SK-N-SH treated with all-trans-retinoic acid at 6 μM for 48 hours (cell line): ENCODE results near the gene SBF2.

Source experiments
- ATAC-seq: fragments of 200-7000 bp; cut with Tn5 transposase; 3 replicates; pipeline ENCODE4 v1.9.1; 2020; ENCODE audit warnings: mild to moderate bottlenecking, moderate library complexity
- ARNTL ChIP-seq: fragments of 450-650 bp; formaldehyde crosslinking; IDR thresholded peaks from 2 replicates; pipeline ENCODE4 v1.5.0; 2020; ENCODE audit warnings: low read depth, mild to moderate bottlenecking, moderate library complexity, borderline replicate concordance
- BACH2 ChIP-seq: fragments of 250-450 bp; sonication (Bioruptor Pico); IDR thresholded peaks from 2 replicates; pipeline ENCODE4 v1.9.0; 2021; ENCODE audit warnings: mild to moderate bottlenecking, borderline replicate concordance
- CSDC2 ChIP-seq: fragments of 250-450 bp; sonication (Bioruptor Pico); IDR thresholded peaks from 2 replicates; pipeline ENCODE4 v1.5.0; 2020; ENCODE audit warnings: mild to moderate bottlenecking, moderate library complexity
- ESRRG ChIP-seq: fragments of 250-450 bp; sonication (Bioruptor Pico); IDR thresholded peaks from 2 replicates; pipeline ENCODE4 v1.6.1; 2021; ENCODE audit warnings: mild to moderate bottlenecking
- GLIS3 ChIP-seq: fragments of 250-450 bp; sonication (Bioruptor Pico); IDR thresholded peaks from 2 replicates; pipeline ENCODE4 v1.5.0; 2020; ENCODE audit warnings: mild to moderate bottlenecking, moderate library complexity
- ISL1 ChIP-seq: fragments of 250-450 bp; sonication (Bioruptor Pico); IDR thresholded peaks from 2 replicates; pipeline ENCODE4 v2.1.2; 2022; ENCODE audit warnings: mild to moderate bottlenecking, moderate library complexity
- OSR1 ChIP-seq: fragments of 250-450 bp; sonication (Bioruptor Pico); IDR thresholded peaks from 2 replicates; pipeline ENCODE4 v1.8.0; 2022; ENCODE audit warnings: moderate library complexity, mild to moderate bottlenecking, inconsistent platforms
- PPARA ChIP-seq: fragments of 250-450 bp; sonication (Bioruptor Pico); IDR thresholded peaks from 2 replicates; pipeline ENCODE4 v1.5.0; 2020; ENCODE audit warnings: mild to moderate bottlenecking, borderline replicate concordance
- RARB ChIP-seq: fragments of 250-450 bp; sonication (Bioruptor Pico); IDR thresholded peaks from 2 replicates; pipeline ENCODE4 v1.8.0; 2021; ENCODE audit warnings: mild to moderate bottlenecking, moderate library complexity
- SNAI2 ChIP-seq: fragments of 250-450 bp; sonication (Bioruptor Pico); IDR thresholded peaks from 2 replicates; pipeline ENCODE4 v1.5.0; 2020; ENCODE audit warnings: mild to moderate bottlenecking, moderate library complexity
- TCF4 ChIP-seq: fragments of 250-450 bp; sonication (Bioruptor Pico); IDR thresholded peaks from 2 replicates; pipeline ENCODE4 v1.8.0; 2021; ENCODE audit warnings: mild to moderate bottlenecking, moderate library complexity, borderline replicate concordance
- TOX ChIP-seq: fragments of 250-450 bp; sonication (Bioruptor Pico); IDR thresholded peaks from 2 replicates; pipeline ENCODE4 v1.8.0; 2021; ENCODE audit warnings: mild to moderate bottlenecking, moderate library complexity, borderline replicate concordance
- ZC3H10 ChIP-seq: fragments of 250-450 bp; sonication (Bioruptor Pico); IDR thresholded peaks from 2 replicates; pipeline ENCODE4 v1.5.1; 2021; ENCODE audit warnings: mild to moderate bottlenecking, moderate library complexity
- ZFP3 ChIP-seq: fragments of 250-450 bp; sonication (Bioruptor Pico); IDR thresholded peaks from 2 replicates; pipeline ENCODE4 v1.5.0; 2020; ENCODE audit warnings: mild to moderate bottlenecking, moderate library complexity
- ZFP30 ChIP-seq: fragments of 450-650 bp; formaldehyde crosslinking; IDR thresholded peaks from 2 replicates; pipeline ENCODE4 v1.5.0; 2022; ENCODE audit warnings: mild to moderate bottlenecking, moderate library complexity
- ZNF565 ChIP-seq: fragments of 450-650 bp; formaldehyde crosslinking; conservative IDR thresholded peaks from 2 replicates; pipeline ENCODE4 v1.5.0; 2020; ENCODE audit warnings: low read depth, mild to moderate bottlenecking, moderate library complexity
- ZNF70 ChIP-seq: fragments of 450-650 bp; formaldehyde crosslinking; IDR thresholded peaks from 2 replicates; pipeline ENCODE4 v1.5.0; 2020; ENCODE audit warnings: mild to moderate bottlenecking, moderate library complexity
- ZNF8 ChIP-seq: fragments of 450-650 bp; formaldehyde crosslinking; IDR thresholded peaks from 2 replicates; pipeline ENCODE4 v1.5.0; 2020; ENCODE audit warnings: mild to moderate bottlenecking, moderate library complexity
- TF ChIP-seq, protein P1 (sequence below): fragments of 250-450 bp; sonication (Bioruptor Pico); IDR thresholded peaks from 2 replicates; pipeline ENCODE4 v1.8.0; 2020; ENCODE audit warnings: mild to moderate bottlenecking, moderate library complexity, borderline replicate concordance
- TF ChIP-seq, protein P2 (sequence below): fragments of 250-450 bp; sonication (Bioruptor Pico); IDR thresholded peaks from 2 replicates; pipeline ENCODE4 v1.5.0; 2020; ENCODE audit warnings: mild to moderate bottlenecking, moderate library complexity
- TF ChIP-seq, protein P3 (sequence below): fragments of 250-450 bp; sonication (Bioruptor Pico); IDR thresholded peaks from 2 replicates; pipeline ENCODE4 v1.5.1; 2020; ENCODE audit warnings: low read depth, mild to moderate bottlenecking, moderate library complexity
- TF ChIP-seq, protein P4 (sequence below): fragments of 250-450 bp; sonication (Bioruptor Pico); IDR thresholded peaks from 2 replicates; pipeline ENCODE4 v1.5.1; 2021; ENCODE audit warnings: mild to moderate bottlenecking, moderate library complexity

SBF2 gene

DNA sequence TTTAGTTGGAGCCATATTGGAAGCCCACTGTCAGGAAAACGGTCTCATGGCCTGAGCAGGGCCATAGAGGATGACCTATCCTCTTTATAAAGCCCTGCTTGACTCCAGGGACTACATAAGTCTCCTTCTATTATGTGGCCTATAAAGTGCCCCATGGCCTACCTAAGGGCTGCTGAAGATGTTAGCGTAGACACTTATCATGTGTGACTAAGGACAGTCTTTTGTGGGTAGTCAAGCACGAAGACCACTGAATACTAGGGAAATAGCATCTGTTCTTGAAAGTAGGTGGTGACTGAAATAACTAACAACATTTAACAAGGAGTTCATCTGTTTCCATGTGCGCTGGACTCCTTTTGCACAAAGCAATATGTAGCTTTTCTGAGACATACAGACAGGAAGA, 513.1 kb downstream of the SBF2 start:
- no peak for ATAC-seq

DNA sequence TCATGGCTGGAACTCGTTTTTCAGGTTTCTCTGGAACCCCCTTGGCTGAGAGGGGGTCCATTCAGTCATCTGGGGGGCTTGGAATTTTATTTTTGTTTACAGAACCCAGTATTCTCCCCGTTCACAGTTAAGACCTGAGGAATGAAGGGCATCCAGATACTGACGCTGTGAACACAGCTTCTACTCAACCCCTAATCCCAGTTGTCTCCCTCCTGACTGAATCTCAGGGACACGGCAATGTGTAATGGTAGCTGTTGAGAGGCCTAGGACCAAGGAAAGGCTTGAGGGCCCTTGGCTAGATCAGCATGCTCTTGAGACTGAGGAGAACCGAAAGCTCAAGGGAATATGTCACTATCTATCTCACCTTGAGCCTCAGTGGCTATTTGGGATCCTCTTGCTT, 516.5 kb downstream of the SBF2 start:
- no peak for ATAC-seq
- TF ChIP-seq ISL1 (no peak), ARNTL (CRISPR knock-in tag) (no peak), TCF4 (no peak), ZNF565 (no peak), ESRRG (CRISPR knock-in tag) (no peak), CSDC2 (no peak), RARB (CRISPR knock-in tag) (no peak), OSR1 (no peak), ZNF8 (no peak), SNAI2 (CRISPR knock-in tag) (no peak), ZC3H10 (no peak), PPARA (CRISPR knock-in tag) (no peak), GLIS3 (CRISPR knock-in tag) (no peak)
- TF ChIP-seq, protein P1, sequence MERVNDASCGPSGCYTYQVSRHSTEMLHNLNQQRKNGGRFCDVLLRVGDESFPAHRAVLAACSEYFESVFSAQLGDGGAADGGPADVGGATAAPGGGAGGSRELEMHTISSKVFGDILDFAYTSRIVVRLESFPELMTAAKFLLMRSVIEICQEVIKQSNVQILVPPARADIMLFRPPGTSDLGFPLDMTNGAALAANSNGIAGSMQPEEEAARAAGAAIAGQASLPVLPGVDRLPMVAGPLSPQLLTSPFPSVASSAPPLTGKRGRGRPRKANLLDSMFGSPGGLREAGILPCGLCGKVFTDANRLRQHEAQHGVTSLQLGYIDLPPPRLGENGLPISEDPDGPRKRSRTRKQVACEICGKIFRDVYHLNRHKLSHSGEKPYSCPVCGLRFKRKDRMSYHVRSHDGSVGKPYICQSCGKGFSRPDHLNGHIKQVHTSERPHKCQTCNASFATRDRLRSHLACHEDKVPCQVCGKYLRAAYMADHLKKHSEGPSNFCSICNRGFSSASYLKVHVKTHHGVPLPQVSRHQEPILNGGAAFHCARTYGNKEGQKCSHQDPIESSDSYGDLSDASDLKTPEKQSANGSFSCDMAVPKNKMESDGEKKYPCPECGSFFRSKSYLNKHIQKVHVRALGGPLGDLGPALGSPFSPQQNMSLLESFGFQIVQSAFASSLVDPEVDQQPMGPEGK (CRISPR knock-in tag): no peak

More for the DNA sequence above, 513.1 kb downstream of the SBF2 start:
- TF ChIP-seq ZNF565: no peak
- no peak for TF ChIP-seq TCF4
- TF ChIP-seq ZNF70: no peak

DNA sequence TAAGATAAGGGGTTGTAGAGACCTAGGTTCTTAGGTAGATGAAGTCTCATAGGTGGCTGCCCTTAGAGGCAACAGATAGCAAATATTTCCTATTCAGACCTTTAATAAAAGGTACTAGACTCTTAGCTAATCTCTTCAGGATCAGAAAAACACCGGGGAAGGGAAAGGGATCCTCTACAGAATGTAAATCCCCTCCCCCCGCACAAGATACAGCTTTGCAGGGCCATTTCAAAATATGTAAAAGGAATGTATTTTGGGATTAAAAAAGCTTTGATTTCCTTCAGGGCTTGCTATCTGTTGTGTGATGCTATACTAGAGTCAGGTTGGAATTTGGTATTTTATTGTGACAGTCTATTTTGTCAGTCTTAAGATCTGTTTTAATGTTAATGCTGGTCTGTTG, 517.0 kb downstream of the SBF2 start:
- TF ChIP-seq ISL1 (no peak), BACH2 (no peak), RARB (CRISPR knock-in tag) (no peak), ZNF565 (no peak), GLIS3 (CRISPR knock-in tag) (no peak), ZFP30 (CRISPR knock-in tag) (no peak)
- TF ChIP-seq, protein P2, sequence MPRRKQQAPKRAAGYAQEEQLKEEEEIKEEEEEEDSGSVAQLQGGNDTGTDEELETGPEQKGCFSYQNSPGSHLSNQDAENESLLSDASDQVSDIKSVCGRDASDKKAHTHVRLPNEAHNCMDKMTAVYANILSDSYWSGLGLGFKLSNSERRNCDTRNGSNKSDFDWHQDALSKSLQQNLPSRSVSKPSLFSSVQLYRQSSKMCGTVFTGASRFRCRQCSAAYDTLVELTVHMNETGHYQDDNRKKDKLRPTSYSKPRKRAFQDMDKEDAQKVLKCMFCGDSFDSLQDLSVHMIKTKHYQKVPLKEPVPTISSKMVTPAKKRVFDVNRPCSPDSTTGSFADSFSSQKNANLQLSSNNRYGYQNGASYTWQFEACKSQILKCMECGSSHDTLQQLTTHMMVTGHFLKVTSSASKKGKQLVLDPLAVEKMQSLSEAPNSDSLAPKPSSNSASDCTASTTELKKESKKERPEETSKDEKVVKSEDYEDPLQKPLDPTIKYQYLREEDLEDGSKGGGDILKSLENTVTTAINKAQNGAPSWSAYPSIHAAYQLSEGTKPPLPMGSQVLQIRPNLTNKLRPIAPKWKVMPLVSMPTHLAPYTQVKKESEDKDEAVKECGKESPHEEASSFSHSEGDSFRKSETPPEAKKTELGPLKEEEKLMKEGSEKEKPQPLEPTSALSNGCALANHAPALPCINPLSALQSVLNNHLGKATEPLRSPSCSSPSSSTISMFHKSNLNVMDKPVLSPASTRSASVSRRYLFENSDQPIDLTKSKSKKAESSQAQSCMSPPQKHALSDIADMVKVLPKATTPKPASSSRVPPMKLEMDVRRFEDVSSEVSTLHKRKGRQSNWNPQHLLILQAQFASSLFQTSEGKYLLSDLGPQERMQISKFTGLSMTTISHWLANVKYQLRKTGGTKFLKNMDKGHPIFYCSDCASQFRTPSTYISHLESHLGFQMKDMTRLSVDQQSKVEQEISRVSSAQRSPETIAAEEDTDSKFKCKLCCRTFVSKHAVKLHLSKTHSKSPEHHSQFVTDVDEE (CRISPR knock-in tag): no peak
- TF ChIP-seq, protein P3, sequence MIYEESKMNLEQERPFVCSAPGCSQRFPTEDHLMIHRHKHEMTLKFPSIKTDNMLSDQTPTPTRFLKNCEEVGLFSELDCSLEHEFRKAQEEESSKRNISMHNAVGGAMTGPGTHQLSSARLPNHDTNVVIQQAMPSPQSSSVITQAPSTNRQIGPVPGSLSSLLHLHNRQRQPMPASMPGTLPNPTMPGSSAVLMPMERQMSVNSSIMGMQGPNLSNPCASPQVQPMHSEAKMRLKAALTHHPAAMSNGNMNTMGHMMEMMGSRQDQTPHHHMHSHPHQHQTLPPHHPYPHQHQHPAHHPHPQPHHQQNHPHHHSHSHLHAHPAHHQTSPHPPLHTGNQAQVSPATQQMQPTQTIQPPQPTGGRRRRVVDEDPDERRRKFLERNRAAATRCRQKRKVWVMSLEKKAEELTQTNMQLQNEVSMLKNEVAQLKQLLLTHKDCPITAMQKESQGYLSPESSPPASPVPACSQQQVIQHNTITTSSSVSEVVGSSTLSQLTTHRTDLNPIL: no peak
- no peak for ATAC-seq

DNA sequence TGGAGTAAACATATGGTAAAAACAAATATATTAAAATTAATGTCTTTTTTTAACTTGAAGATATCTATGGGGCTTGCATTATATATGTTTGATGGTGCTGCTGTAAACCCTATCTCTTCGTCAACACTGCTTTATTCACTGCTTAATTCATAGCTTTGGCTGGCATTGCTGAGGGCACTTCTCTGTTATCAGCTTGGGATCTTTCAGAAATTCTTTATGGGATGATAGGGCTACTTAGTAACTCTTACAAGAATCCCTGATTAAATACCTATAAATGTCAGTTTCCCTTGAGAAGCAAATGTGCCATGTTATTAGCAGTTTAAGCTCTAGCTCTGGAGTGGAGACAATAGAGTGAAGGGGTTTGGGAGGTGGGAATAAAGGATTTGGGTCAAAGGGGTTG, 517.8 kb downstream of the SBF2 start:
- TF ChIP-seq ESRRG (CRISPR knock-in tag) (no peak), ISL1 (peak; percentile 43; the same call in 1 of the 2 replicates), ZNF70 (no peak), RARB (CRISPR knock-in tag) (no peak)
- TF ChIP-seq, all 23 proteins: peak for 1
- ATAC-seq: no peak

DNA sequence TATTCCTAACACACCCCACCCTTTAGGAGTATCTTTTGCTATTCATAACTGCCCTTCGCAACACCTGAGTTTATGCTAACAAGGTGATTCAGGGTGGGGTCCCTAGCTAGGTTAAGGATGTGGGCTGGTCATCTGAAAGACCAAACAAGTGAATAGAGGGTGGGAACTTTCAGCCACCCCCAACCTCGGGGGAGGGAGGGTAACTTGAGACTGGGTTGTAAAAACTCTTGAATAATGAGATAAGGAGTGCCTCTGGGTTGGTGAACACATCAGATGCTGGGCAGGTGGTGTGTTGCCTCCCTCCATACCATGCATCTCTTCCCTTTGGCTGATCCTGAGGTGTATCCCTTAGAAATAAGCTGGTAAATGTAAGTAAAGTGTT, 518.6 kb downstream of the SBF2 start:
- TF ChIP-seq ZNF565 (no peak), GLIS3 (CRISPR knock-in tag) (no peak), TOX (no peak), RARB (CRISPR knock-in tag) (no peak), BACH2 (no peak), ZFP30 (CRISPR knock-in tag) (no peak), SNAI2 (CRISPR knock-in tag) (no peak), PPARA (CRISPR knock-in tag) (no peak), ZNF8 (no peak), ISL1 (no peak), ZFP3 (CRISPR knock-in tag) (no peak), ZNF70 (no peak), ESRRG (CRISPR knock-in tag) (no peak)
- TF ChIP-seq, protein P2 (CRISPR knock-in tag): no peak
- TF ChIP-seq, protein P4, sequence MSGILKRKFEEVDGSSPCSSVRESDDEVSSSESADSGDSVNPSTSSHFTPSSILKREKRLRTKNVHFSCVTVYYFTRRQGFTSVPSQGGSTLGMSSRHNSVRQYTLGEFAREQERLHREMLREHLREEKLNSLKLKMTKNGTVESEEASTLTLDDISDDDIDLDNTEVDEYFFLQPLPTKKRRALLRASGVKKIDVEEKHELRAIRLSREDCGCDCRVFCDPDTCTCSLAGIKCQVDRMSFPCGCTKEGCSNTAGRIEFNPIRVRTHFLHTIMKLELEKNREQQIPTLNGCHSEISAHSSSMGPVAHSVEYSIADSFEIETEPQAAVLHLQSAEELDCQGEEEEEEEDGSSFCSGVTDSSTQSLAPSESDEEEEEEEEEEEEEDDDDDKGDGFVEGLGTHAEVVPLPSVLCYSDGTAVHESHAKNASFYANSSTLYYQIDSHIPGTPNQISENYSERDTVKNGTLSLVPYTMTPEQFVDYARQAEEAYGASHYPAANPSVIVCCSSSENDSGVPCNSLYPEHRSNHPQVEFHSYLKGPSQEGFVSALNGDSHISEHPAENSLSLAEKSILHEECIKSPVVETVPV (CRISPR knock-in tag): no peak

More for the DNA sequence above, 518.6 kb downstream of the SBF2 start:
- ATAC-seq: peak; percentile 7; the same call in 1 of the 3 replicates
